Frontal cortex (tissue), 4 donors: ENCODE measurements around the gene AKT2. TPM values are rescaled to one million over a fixed set of nuclear protein-coding genes. Genes with fewer than 3 reads are reported as not detected.

Experiments
- DNase-seq, 2 donors: peaks; one replicate each; pipeline ENCODE4 v3.0.0; 2012; ENCODE audit warnings: low spot score in 2 of 2
- FAIRE-seq: peaks from 2 replicates; lab custom pipeline; 2012; peaks lifted over from hg19 to GRCh38; lab: Jason Lieb, UNC
- total RNA-seq: library from RNA; depleted of rRNA; stranded (reverse); fragments of >200 nt; gene quantifications from one replicate; pipeline ENCODE4 v1.2.3, GENCODE V29; 2014
- donor health status: control.
- donor health status: control.
- donor health status: control.

Gene AKT2
- total RNA-seq, 1 donor from 2014 or later, result 34.6 TPM

GRCh38 chr19:40239415-40240226 lies 45.5 kb downstream of the AKT2 start:
- DNase-seq (no peak), FAIRE-seq (no peak)

- DNase-seq, result no peak
- FAIRE-seq, result no peak
These were observed 46.4 kb downstream of the AKT2 start for GRCh38 chr19:40238775-40239174.

GRCh38 chr19:40237791-40238190 lies 47.4 kb downstream of the AKT2 start:
- DNase-seq (no peak), FAIRE-seq (no peak)

DNA sequence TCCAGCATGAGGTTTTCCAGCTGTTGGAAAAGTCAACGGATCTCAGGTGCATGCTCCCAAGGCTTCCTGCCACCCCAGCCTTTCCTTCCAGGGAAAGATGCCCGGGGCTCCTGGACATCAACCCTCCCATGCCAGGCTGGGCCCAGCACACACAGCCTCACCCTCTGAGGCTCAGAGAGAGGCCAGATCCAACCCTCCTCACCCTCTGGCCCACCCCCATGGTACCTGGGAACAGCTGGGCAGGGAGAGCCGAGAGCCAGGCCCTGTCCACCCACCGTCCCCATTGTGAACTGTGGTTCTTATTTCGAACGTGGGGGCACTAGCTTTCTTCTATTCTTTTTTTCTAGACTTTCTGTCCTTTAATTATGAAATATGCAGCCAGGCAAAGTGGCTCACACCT lies 48.8 kb downstream of the AKT2 start:
- DNase-seq, result no peak
- FAIRE-seq, result no peak

GRCh38 chr19:40236026-40236355 lies 49.2 kb downstream of the AKT2 start:
- no peak for DNase-seq
- FAIRE-seq, result no peak

DNA sequence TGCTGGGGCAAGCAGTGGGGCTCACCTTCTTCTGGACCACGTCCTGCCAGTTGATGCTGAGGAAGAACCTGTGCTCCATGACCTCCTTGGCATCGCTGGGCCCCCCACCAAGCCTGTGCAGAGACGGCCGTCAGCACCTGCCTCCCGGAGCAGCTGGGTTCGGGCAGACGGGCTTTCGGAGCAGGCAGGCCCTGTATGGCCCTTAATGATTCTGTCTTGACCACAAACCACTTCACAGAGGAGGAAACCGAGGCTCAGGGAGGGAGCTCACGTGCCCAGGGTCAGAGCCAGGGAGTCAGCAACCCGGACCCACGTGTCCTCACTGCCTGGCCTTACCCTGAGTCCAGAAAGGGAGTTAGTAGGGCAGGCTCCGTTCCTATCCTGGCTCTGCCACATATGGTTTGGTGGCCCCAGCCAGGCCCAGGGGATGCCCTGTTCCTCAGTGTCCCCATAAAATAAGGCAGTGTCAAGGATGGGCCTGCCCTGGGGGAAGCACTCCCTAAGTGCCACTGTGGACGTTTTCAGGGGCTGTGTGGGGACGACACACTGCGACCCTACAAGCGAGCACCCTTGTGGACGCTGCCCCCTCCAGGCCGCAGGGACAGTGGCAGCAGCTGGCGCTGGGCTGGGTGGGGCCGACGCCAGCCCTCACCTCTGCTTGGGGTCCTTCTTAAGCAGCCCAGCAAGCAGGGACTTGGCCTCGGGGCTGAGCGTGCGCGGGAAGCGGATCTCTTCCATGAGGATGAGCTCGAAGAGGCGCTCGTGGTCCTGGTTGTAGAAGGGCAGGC lies 49.7 kb downstream of the AKT2 start:
- no peak for FAIRE-seq
- DNase-seq, result no peak

DNA sequence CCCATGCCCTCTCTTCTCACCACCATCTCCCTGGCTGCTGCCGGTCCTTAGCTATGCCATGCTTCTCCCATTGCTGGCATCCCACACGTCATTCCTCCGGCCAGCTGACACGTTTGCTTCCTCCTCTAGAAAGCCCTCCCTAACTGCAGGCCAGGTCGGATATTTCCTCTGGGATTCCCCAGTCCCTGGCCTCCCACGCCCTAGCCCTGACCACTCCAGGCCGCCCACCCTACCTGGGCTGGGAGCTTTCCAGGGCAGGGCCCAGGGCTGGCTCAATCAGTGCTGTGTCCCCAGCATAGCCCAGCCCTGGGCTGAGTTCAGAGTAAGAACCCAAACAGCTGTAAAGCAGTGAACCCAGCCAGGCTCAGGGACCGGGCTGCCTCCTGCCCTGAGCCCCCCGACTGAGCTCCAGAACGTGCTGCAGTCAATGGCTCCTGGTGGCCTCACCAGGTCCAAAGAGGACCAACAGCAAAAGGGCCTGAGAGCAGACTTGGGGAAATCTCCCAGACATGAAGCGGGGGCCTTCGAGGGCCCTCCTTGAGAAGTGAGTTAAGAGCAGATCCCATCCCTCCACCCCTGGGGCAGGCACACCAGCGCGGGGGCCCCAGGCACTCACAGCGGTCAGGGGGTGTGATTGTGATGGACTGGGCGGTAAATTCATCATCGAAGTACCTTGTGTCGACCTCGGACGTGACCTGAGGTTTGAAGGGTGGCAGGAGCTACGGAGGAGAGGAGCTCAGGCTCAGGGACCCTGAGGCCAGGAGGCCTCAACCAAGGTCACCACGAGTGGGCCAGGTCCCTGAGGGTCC lies 50.5 kb downstream of the AKT2 start:
- DNase-seq, result no peak
- FAIRE-seq, result no peak

GRCh38 chr19:40233811-40234389 lies 51.2 kb downstream of the AKT2 start:
- no peak for FAIRE-seq
- peak in 1 of 2 donors; percentile 56 for DNase-seq

GRCh38 chr19:40232949-40233810 lies 52.0 kb downstream of the AKT2 start:
- DNase-seq (no peak), FAIRE-seq (no peak)

GRCh38 chr19:40232479-40232878 lies 52.7 kb downstream of the AKT2 start:
- FAIRE-seq (no peak), DNase-seq (no peak)

DNA sequence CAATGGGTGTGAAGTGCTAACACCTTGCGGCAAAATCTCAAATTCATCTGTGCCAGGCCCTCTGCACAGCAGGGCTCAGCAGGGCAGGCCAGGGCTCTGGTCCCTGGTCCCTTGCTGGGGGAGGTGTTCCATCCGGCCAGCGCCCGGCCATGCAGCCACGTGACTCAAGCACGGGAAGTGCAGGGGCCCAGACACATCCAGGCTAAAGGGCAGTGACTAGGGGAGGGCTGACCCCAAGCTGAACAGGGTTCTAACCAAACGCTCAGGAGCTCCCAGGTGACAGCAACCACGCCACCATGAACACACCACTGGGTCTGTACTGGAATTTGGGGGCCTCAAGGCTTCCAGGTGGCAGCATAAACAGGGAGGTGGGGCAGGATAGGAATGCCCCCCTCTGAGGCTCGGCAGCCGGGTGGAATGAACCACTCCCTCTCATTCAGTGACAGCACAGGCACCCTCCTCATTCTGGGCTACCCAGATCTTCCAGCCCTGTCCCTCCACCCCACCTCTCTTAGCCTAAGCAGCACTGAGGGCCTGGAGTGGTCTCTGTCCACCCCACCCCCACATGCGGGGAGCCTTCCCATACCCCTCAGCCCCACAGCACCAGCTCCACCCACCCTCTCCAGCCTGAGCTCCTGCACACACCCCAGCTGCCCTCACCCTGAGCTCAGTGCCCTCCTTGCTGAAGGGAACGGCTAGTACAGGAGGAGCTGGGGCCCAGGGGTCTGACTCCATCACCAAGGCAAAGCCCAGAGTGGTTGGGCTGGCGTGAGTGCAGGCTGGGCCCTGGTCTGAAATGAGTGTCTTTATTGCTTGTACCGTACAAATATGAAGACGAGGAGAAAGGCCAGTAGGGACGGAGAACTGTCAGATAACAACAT lies 53.4 kb downstream of the AKT2 start:
- DNase-seq, result no peak
- FAIRE-seq, result no peak

DNA sequence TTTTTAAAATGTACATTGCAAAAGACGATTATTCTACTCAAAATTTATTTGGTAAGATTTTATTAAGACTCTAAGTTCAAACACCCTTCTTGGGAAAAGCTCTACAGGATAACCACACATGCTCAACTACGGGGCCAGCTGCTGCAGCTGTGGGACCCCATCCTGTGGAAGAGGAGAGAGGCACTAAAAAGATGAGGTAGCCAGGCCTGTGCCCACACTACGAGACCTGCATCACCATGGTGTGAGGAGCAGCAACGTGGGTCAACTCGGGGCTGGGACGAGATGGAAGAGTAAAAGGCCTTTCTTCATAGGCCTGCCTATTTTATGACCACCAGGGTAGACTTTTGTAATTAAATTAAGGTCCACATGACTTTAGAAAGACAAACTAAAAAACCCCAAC lies 54.1 kb downstream of the AKT2 start:
- DNase-seq, result no peak
- FAIRE-seq, result no peak

DNA sequence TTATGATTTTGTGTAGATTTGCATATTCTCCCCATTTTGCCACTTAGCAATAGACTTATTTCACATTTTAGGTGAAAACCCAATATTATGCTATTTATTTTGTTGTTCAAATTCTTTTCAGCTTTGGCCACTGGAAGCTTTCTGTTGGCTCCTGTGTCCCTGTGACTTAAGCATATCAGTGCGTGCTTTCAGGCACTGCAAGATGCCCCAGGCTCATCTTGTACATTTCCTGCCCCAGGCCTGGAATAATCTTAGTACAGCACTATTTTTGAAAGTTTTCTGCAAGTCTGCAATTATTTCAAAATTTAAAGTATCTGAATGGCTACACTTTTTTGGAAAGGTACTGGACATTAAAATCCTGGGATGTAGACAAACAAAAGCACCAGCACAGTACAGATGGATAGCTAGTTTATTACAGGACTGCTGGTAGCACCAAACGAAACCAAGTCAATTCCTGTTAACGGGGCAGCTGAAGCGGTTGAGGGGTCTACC lies 55.2 kb downstream of the AKT2 start:
- DNase-seq (no peak), FAIRE-seq (no peak)

- no peak for FAIRE-seq
- no peak for DNase-seq
These were observed 55.7 kb downstream of the AKT2 start for GRCh38 chr19:40229484-40229883.

DNA sequence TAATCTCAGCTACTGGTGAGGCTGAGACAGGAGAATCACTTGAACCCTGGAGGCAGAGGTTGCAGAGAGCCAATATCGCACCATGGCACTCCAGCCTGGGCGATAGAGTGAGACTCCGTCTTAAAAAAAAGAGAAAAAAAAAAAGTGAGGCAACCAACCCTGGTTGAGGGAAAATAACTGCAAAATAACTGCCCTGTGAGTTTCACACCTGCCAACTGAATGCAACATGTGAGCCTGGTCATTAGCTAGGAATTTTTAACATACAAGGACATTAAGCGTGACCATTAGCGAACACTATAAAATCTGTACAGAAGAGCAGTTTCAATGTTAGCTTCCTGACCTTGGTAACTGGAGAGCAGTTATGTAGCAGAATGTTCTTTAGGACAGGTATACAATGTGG lies 56.3 kb downstream of the AKT2 start:
- FAIRE-seq, result no peak
- no peak for DNase-seq

GRCh38 chr19:40228346-40228745 lies 56.8 kb downstream of the AKT2 start:
- FAIRE-seq (no peak), DNase-seq (no peak)

DNA sequence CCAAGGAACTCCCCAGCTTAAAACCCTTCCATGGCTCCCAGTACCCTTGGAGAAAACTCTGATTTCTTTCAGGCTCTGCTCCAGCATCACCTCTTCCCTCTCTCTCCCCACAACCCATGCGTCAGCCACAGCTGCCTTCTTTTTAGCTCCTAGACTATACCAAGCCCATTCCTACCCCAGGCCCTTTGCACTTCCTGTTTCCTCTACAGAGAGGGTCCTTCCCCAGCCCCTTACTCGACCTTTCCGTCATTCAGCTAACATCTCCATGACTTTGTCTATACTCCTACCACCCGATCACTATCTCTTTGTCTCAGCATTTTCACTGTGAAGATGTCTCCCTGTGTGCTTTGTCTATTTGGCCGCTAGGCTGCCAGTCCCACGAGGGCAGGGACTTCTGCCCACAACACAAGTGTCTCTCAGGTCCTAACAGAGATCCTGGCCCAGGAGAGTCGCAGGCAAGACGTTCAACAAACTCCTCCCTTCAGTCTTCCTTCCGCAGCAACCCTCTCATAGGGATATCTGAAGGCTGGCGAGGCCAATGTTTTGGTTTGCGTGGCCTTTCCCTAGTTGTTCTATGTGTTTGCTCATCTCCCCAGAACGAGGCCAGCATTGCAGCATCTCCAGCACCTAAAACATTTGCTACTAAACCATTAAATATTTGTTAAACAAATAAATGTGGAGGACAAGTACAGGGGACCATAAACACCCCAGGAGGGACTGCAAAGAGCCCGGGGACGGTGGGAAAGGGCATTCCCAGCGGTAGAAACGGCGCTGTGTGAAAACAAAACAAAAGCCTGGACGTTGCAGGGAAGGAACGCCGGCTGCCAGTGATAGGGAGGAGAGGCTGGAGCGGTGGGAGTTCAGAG lies 59.5 kb downstream of the AKT2 start:
- no peak for FAIRE-seq
- DNase-seq, result no peak
